Fibroblast of lung (primary cell): ENCODE results near the gene NFYA. TPM values are rescaled to one million over a fixed set of nuclear protein-coding genes. Genes with fewer than 3 reads are reported as not detected.

Experiments
- DNase-seq, 2 donors: peaks; one replicate each; pipeline versions ENCODE4 v3.0.0 to v3.0.0-alpha.2; 2010; ENCODE audit warnings: low read depth in 2 of 2
- H2AFZ ChIP-seq: 2 replicates; pipeline ENCODE4 v1.5.1; 2012; ENCODE audit warnings: low read length, control low read depth, inconsistent platforms
- H3K27ac ChIP-seq: 2 replicates; pipeline ENCODE4 v1.5.1; 2011; ENCODE audit warnings: low read length, control low read depth; ENCODE audit not compliant: insufficient read depth
- H3K27me3 ChIP-seq: 2 replicates; pipeline ENCODE4 v1.5.1; 2011; ENCODE audit warnings: mild to moderate bottlenecking, low read length; ENCODE audit not compliant: control insufficient read depth, insufficient read depth
- H3K36me3 ChIP-seq: 2 replicates; pipeline ENCODE4 v1.5.1; 2011; ENCODE audit warnings: low read length; ENCODE audit not compliant: control insufficient read depth, insufficient read depth
- H3K4me1 ChIP-seq: 2 replicates; pipeline ENCODE4 v1.5.1; 2011; ENCODE audit warnings: low read length; ENCODE audit not compliant: control insufficient read depth, insufficient read depth; ENCODE audit errors: extremely low read depth
- H3K4me2 ChIP-seq: 2 replicates; pipeline ENCODE4 v1.5.1; 2011; ENCODE audit warnings: low read length, control low read depth; ENCODE audit not compliant: insufficient read depth; ENCODE audit errors: extremely low read depth
- H3K4me3 ChIP-seq, 4 experiments: fragments of 200-600 bp in 1 of 4; sonication (generic) in 1 of 4; replicated peaks in 1 of 4; 2 replicates each; pipeline ENCODE4 v1.5.1; 2011 to 2016; ENCODE audit warnings: low read length in 4 of 4, low read depth in 3 of 4, mild to moderate bottlenecking in 3 of 4, control low read depth in 2 of 4, inconsistent platforms in 1 of 4, mixed read lengths in 1 of 4; ENCODE audit not compliant: insufficient read depth in 1 of 4; ENCODE audit errors: control extremely low read depth in 1 of 4
- H3K79me2 ChIP-seq: 2 replicates; pipeline ENCODE4 v1.5.1; 2012; ENCODE audit warnings: mild to moderate bottlenecking, low read length, inconsistent platforms; ENCODE audit not compliant: control insufficient read depth, insufficient read depth
- H3K9ac ChIP-seq: 2 replicates; pipeline ENCODE4 v1.5.1; 2011; ENCODE audit warnings: mild to moderate bottlenecking, low read length, control low read depth; ENCODE audit not compliant: insufficient read depth
- H3K9me3 ChIP-seq: 2 replicates; pipeline ENCODE4 v1.5.1; 2012; ENCODE audit warnings: low read depth, low read length; ENCODE audit not compliant: control insufficient read depth, insufficient read depth
- H4K20me1 ChIP-seq: 2 replicates; pipeline ENCODE4 v1.5.1; 2011; ENCODE audit warnings: low read length; ENCODE audit not compliant: control insufficient read depth, insufficient read depth; ENCODE audit errors: extremely low read depth
- EZH2 ChIP-seq: IDR thresholded peaks from 2 replicates; pipeline ENCODE4 v1.5.1; 2012; ENCODE audit warnings: low read length, control low read depth, mild to moderate bottlenecking; ENCODE audit errors: missing control alignments
- polyA minus RNA-seq: library from RNA; depleted of rRNA, polyadenylated mRNA; stranded (reverse); fragments of >200 nt; gene quantifications from 2 replicates; pipeline ENCODE4 v1.2.3, GENCODE V29; 2011; ENCODE audit warnings: low replicate concordance
- polyA plus RNA-seq, 2 donors: library from polyadenylated mRNA; depleted of rRNA in 1 of 2; stranded (reverse) in 1 of 2; unstranded in 1 of 2; fragments of >200 nt; gene quantifications; 2 replicates each; pipeline ENCODE4 v1.2.1, GENCODE V29; 2011 to 2012; ENCODE audit warnings: missing spikeins in 1 of 2
- total RNA-seq: library from RNA; depleted of rRNA; stranded (reverse); fragments of >200 nt; gene quantifications from 2 replicates; pipeline ENCODE4 v1.2.1, GENCODE V29; 2014
- TF ChIP-seq, protein P1 (sequence below), 2 donors: IDR thresholded peaks in 1 of 2; conservative IDR thresholded peaks in 1 of 2; 1 replicate in 1 of 2; 2 replicates in 1 of 2; pipeline ENCODE4 v1.5.1; 2011 to 2012; ENCODE audit warnings: low read length in 2 of 2, control low read depth in 1 of 2, inconsistent platforms in 1 of 2, low read depth in 1 of 2, mild to moderate bottlenecking in 1 of 2

Gene NFYA
- total RNA-seq = 10.0 and 14.9 TPM in 2 replicates
- 6.9 and 10.0 TPM in 2 replicates for polyA plus RNA-seq
- 9.4 and 13.5 TPM in 2 replicates for polyA plus RNA-seq (2012)
- 23.5 and 34.7 TPM in 2 replicates for polyA minus RNA-seq

DNA sequence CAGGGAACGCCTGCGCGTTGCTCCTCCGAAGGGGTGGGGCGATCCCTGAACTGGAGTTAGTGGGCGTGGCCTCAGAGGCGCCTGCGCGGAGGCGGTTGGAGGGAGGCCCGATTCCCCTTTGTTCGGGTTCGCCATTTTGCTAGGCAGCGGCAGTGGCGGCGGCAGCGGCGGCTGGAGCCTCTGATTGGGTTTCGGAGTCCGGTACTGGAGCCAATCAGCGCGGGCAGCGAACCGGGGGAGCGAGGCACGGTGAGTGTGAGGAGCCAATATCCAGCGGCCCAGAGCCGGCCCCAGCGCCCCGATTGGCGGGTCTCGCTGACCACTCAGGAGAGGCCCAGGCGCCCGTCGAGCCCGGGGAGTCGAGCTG lies at the start of gene NFYA:
Gene NFYA (plus strand): TSS at position 139 of the 367 bp plus-strand sequence. CDS start 6,116 bp downstream, outside the sequence.
- H3K27ac ChIP-seq = peak within 1 kb of the TSS; percentile 94
- no peaks in the 10 kb centered on the region for H4K20me1 ChIP-seq
- TF ChIP-seq, protein P1, sequence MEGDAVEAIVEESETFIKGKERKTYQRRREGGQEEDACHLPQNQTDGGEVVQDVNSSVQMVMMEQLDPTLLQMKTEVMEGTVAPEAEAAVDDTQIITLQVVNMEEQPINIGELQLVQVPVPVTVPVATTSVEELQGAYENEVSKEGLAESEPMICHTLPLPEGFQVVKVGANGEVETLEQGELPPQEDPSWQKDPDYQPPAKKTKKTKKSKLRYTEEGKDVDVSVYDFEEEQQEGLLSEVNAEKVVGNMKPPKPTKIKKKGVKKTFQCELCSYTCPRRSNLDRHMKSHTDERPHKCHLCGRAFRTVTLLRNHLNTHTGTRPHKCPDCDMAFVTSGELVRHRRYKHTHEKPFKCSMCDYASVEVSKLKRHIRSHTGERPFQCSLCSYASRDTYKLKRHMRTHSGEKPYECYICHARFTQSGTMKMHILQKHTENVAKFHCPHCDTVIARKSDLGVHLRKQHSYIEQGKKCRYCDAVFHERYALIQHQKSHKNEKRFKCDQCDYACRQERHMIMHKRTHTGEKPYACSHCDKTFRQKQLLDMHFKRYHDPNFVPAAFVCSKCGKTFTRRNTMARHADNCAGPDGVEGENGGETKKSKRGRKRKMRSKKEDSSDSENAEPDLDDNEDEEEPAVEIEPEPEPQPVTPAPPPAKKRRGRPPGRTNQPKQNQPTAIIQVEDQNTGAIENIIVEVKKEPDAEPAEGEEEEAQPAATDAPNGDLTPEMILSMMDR (conservative IDR thresholded peaks at IDR 0.05 in 1 of 2, IDR thresholded peaks at IDR 0.05 in 1 of 2; ENCODE audit: low read depth in 1 of 2, low read length in 2 of 2) = no peak
- no peak for TF ChIP-seq EZH2
- H2AFZ ChIP-seq = peak within 1 kb of the TSS; percentile 82
- peak within 1 kb of the TSS; percentile 95 for H3K9ac ChIP-seq
- H3K36me3 ChIP-seq = no peaks in the 10 kb centered on the region
- DNase-seq = peak in 1 of 2 donors; percentile 100
- H3K27me3 ChIP-seq = no peaks in the 10 kb centered on the region
- H3K79me2 ChIP-seq = peaks cover 41% of the 10 kb centered on the region
- H3K4me3 ChIP-seq = peak within 1 kb of the TSS; percentile 78 to 98 (median 84)
- H3K4me2 ChIP-seq = peak within 1 kb of the TSS; percentile 85
- H3K9me3 ChIP-seq = no peaks in the 10 kb centered on the region
- H3K4me1 ChIP-seq = peaks cover 3% of the 10 kb centered on the region

DNA sequence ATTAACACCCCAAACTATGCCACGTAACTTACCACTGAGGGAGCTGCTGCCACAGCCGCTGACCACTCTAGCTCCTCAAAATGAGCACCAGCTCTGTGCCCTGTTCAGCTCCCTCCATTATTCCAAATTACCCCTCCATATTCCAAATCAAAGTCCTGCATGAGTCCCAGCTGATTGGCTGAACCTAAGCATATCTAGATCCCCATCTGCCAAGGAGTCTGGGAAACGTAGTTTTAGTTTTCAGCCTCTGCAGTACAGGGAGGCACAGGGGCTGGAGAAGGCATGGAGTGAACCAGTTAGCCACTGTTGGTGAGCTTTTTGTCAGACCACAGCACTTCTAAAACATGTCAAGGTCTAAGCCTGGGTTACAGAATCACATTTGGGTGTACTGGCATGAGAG lies 49.7 kb upstream of the NFYA start:
- Histone ChIP-seq H3K36me3 (no peaks in the 10 kb centered on the region), H3K27me3 (no peaks in the 10 kb centered on the region), H4K20me1 (no peaks in the 10 kb centered on the region), H3K79me2 (no peaks in the 10 kb centered on the region), H3K4me1 (peaks cover 2% of the 10 kb centered on the region), H3K9me3 (no peaks in the 10 kb centered on the region), H3K9ac (no peak overlapping the region), H2AFZ (no peak overlapping the region), H3K27ac (no peak overlapping the region), H3K4me2 (no peak overlapping the region), H3K4me3 (no peak overlapping the region)
- TF ChIP-seq, protein P1 (conservative IDR thresholded peaks at IDR 0.05 in 1 of 2, IDR thresholded peaks at IDR 0.05 in 1 of 2; ENCODE audit: low read depth in 1 of 2, low read length in 2 of 2) = no peak
- no peak for TF ChIP-seq EZH2
- DNase-seq = no peak

DNA sequence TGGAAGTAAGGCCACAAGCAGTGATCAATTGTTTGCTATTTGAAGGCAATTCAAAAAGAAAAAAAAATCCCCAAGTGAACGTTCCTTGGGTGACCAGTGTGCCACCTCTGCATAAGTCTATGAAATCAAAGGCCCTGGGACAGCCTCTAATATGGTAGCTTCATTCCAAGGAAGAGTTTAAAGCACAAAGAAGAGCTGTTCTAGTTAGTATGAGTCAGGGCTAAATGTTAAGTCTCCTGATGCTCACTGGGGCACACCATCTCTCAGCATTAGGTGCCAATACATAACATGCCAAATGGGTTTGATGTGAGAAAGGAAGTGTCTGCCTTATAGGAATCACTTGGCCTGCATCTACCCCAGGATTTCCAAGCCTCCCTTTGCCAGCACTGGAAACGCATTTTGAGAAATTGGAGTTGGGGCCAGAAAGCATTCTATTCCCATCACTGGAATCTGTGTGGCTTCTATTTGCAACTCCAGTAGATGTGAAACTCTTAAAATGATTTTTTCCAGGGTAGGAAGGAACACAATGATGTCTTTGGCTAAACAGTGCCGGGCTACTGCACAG lies 46.7 kb upstream of the NFYA start:
- TF ChIP-seq, protein P1 (conservative IDR thresholded peaks at IDR 0.05 in 1 of 2, IDR thresholded peaks at IDR 0.05 in 1 of 2; ENCODE audit: low read depth in 1 of 2, low read length in 2 of 2) = no peak
- TF ChIP-seq EZH2 = no peak
- Histone ChIP-seq H3K4me2 (no peak overlapping the region), H3K27ac (no peak overlapping the region), H3K79me2 (no peaks in the 10 kb centered on the region), H3K4me1 (peaks cover 6% of the 10 kb centered on the region), H2AFZ (no peak overlapping the region), H4K20me1 (no peaks in the 10 kb centered on the region), H3K27me3 (no peaks in the 10 kb centered on the region), H3K36me3 (no peaks in the 10 kb centered on the region), H3K4me3 (no peak overlapping the region), H3K9me3 (no peaks in the 10 kb centered on the region), H3K9ac (no peak overlapping the region)
- DNase-seq = no peak
